Measurements from ENCODE around the gene MRE11.
"Not testable (repeated sequence)": the region's sequence is repeated elsewhere in the genome, so short reads cannot be mapped to it uniquely, and the experiment has no call there.

Gene MRE11

DNA sequence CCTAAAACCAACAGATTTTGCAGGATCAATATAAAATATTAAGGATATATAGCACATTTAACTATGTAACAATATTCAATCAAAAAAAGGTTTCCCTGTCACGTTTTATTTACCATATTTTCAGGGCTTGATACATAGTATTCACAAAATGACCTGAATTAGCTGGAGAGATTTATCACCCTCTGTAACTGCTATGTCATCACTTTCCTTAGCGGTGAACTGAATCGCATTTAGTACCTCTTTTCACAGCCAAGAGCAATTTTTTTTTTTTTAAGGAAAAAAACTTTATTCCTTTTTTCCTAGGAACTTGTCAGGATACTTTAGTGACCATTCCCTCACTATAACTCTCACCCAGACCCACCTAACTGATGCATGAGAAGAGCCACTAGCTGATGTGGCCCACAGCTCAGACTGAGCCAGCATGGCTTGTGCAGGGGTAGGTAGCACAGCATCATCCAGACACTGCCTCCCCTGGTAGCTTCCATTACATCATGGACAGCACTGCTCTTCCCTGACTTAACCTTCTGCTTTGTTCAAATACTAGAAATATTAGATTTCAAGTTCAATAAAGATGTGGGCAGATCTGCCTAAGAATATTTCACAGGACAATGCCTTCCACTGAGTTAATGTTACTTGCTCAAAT is 75.4 kb downstream of the MRE11 start:
- DNase-seq: no peak

GRCh38 chr11:94417386-94417987 is 76.2 kb downstream of the MRE11 start:
- DNase-seq: no peak

DNA sequence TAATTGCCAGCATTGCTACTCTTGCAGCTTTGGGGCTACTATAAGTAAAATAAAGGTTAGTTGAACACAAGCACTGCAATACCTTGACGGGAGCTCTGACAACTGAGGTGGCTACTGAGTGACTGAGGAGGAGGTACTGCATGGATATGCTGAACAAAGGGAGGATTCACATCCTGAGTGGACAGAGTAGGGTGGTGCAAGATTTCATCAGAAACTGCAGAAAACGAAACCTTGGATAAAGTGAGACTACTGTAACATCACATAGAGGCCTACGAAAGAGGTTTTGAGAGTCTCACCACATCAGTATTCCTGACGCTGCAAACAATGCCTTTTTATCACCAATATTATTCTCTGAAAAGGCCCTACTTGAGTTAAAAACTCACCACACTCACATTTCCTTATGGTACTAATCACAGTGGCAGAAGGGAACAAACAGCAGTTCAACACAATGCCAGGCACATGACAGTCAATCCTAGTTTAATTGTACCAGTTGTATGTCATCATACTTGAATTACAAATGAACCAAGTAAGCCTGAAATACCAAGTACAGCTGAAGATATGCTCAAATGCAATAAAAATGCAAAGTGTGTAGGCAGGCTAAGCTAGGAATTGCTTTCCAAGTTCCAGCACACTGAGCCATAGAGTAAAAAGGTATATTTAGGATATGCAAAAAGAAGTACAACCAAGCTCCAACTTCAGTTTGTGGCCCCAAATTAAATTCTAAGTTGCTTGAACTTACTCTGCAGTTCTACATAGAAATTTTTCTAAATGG is 88.4 kb downstream of the MRE11 start:
- DNase-seq: no peak

GRCh38 chr11:94402355-94402754 is 91.3 kb downstream of the MRE11 start:
- no peak for DNase-seq

GRCh38 chr11:94401773-94402265 is 91.8 kb downstream of the MRE11 start:
- no peak for DNase-seq

DNA sequence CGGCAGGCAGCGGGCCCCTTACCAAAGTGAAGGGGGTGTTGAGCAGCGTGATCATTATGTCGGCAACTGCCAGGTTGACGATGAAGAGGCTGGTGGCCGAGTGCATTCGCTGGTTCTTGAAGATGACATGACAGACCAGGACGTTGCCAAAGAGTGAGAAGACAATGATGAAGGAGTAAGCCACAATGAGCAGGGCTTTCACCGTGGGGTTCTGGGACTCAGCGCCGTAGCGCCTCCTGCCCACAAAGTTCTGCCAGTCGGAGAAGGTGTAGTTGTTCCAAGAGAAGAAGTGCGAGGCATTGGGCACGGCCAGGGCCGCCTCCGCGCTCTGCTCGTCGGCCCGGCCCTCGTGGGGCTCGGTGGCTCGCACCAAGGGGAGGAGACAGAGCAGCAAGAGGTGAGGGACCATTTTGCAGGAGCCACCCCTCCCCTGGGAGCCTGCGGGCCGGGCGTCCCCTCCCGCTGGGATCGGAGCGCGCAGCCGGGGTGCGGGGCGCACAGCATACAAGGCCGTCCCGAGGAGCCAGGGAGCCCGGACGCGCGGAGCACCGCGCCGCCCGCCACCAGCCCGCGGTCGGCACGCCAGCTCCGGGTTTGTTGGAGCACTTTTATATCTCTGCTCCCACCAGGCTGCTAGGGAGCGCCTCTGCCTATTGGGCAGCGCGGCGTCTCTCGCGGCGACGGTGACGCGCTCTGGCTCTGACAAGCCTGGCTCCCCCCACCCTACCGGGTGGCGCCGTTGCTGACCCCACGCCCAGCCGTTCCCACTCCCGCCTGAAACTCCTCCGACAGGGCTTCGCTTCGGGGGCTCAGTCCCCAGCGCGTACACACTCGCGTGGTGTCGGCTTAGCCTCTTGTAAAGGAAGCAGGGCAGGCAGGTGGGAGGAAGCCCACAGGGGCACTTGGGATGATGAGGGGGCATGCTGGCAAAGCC is 92.5 kb downstream of the MRE11 start, which contains the start of gene GPR83:
Gene GPR83, minus strand, starts transcription at position 581 of the 934 bp plus-strand sequence. Its CDS starts 172 bp downstream, at position 409.
- DNase-seq: peak; percentile 33 to 49

- no peak for DNase-seq
These were observed 93.2 kb downstream of the MRE11 start for GRCh38 chr11:94400457-94400838.

GRCh38 chr11:94400050-94400449 is 93.6 kb downstream of the MRE11 start:
- no peak for DNase-seq

DNA sequence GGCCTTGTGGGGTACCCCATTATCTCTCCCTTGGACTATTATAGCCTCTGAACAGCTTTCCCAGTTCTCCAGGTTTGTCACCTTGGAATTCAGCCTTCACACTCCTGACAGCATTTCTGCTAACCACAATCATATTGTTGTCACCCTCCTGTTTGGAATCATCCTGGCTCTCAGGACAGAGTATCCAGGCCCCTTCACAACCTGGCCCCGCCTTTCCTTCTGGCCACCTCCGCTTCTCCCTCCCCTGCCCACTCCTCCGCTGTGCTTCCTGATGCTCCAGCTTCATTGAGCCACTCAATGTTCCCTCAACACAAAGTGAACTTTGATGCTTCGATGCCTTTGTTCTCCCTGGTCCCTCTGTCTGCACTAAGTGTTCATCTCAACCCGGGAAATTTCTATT is 95.5 kb downstream of the MRE11 start:
- DNase-seq: no peak

DNA sequence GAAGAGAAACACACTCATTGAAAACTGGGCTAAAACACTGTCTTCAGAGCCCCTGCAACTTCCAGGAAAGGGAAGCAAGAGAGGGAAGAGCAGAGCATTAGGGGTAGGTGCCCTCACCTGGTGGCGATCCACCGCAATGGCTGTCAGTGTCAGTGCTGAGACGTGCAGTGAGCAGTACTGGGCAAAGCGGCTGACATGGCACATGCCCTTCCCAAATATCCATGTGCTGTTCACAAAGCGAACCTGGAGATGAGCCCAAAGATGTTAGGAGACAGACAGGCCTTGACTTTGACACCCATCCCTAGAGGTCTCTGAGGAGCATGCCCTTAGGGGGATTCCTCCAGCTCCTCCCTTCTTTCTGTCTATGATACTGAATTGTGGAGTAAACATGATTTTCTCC is 97.4 kb downstream of the MRE11 start:
- no peak for DNase-seq

DNA sequence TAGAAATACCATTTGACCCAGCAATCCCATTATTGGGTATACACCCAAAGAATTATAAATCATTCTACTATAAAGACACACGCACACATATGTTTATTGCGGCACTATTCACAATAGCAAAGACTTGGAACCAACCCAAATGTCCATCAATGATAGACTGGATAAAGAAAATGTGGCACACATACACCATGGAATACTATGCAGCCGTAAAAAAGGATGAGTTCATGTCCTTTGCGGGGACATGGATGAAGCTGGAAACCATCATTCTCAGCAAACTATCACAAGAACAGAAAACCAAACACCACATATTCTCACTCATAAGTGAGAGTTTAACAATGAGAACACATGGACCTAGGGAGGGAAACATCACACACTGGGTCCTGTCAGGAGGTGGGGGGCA is 101.7 kb downstream of the MRE11 start:
- DNase-seq: not testable (repeated sequence)

DNA sequence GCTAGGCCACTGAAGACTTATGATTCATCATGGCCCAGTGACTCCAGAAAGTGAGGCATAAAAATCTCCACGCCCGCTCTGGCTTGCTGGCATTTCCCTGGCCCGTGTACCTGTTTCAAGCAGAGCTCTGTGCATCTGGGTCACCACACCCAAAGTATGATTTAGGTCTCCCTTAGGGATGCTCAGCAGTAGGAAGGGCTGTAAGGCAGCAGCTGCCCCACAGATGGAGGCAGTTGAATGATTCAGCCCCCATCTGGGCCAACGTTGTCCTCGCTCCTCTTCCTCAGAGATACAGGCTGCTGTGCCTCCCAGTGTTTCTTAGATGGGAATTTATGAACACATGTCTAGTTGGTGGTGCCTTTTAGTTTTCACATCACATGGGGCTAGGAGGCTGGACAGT is 114.0 kb downstream of the MRE11 start:
- DNase-seq: no peak

GRCh38 chr11:94376841-94377240 is 116.8 kb downstream of the MRE11 start:
- DNase-seq: no peak

GRCh38 chr11:94370576-94370975 is 123.1 kb downstream of the MRE11 start:
- DNase-seq: not testable (repeated sequence)
